ENCODE measurements around the gene PARP3.

PARP3 gene

DNA sequence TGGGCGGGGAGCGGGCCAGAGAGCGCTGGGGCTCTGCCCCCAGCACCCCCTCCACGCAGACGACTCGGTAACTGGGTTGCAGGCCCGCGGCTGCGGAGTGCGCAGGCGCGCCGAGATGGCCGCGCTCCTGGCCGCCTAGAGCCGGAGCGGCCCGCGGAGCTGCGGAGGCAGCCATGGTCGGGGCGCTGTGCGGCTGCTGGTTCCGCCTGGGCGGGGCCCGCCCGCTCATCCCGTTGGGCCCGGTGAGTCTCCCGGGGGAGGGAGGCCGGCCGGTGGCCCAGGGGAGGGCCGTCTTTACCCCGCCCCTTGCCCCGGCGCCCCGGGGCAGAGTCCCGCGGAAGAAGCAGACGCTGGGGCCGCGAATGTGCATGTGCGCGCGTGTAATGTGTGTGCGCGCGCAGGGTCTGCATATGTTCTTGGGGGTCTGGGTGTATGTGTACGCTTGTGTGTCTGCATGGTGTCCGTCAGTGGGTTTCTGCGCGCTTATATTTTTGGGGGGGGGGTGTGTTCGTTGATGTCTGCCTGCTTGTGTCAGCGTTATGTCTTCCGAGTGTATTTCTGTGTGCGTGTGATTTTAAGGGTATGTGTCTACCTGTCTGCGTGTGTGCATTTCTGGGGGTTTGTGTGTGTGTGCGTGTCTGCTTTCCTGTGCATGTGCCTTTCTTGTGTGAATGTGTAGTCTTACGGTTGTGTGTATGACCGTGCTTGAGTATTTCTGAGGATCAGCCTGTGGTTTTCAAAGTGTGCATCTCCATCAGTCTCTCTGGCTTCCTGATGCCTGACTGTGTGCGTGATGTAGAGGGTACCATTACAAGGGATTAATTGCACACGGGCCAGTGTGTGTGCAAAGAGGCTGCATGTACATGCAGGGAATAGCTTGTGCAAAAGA lies 33.0 kb downstream of the PARP3 start, which contains the start of gene ABHD14A:
Gene ABHD14A, plus strand, starts transcription at position 102 of the 889 bp plus-strand sequence. Its CDS starts 72 bp downstream, at position 174.
- peak within 1 kb of the TSS; percentile 95 for H3K4me2 ChIP-seq (ENCODE audit: low read length, poor library complexity, severe bottlenecking)
- peaks cover 11% of the 10 kb centered on the region for H3K79me1 ChIP-seq (replicated peaks; ENCODE audit: low read length, poor library complexity, severe bottlenecking)

DNA sequence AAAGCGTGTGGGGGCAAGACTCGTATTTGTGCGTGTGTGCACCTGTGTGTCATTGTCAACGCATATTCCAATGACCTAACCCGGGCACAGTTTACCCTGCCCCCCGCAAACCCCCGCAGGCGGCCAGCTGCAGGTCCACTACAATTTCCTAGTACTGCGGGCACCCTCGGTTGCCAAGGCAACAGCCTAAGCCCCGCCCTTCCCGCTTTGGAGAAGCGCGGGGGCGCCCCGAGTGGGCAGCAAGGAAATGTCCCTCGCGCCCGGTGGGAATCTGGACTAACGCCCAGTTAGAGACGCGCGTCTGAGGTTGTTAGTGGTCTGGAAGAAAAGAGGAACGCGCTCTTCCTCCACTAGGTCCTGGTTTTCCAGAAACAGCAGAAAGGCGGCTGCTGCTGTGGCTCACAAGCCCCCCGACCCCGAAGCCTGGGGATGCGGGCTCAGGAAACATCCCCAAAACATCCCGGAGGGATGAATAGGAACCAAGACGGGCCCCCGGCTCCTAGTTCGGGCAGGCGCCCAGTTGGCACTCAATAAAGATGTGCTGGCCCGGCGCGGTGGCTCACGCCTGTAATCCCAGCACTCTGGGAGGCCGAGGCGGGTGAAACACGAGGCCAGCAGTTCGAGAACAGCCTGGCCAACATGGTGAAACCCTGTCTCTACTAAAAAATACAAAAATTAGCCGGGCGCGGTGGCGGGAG lies 33.8 kb downstream of the PARP3 start:
- Histone ChIP-seq H2BK15ac (ENCODE audit: low read depth, poor library complexity, severe bottlenecking) (no peak overlapping the region), H3K4ac (ENCODE audit: low read depth in 1 of 2, low read length in 2 of 2) (no peak overlapping the region), H2BK120ac (ENCODE audit: low read depth, low read length) (no peak overlapping the region), H2AFZ (ENCODE audit: low read depth, low read length) (no peak overlapping the region), H3K27ac (ENCODE audit: low read length, poor library complexity, severe bottlenecking) (no peak overlapping the region), H4K8ac (ENCODE audit: low read length) (no peak overlapping the region), H3K9me3 (ENCODE audit: control insufficient read depth, low read length) (no peaks in the 10 kb centered on the region), H3K9ac (ENCODE audit: low read length) (peak overlapping the region; percentile 97), H3K14ac (ENCODE audit: low read length in 2 of 2) (no peak overlapping the region), H4K91ac (ENCODE audit: low read length) (no peak overlapping the region), H3K23ac (ENCODE audit: low read length in 2 of 2) (peak overlapping the region in 1 of 2 experiments; percentile 43), H2BK5ac (ENCODE audit: low read depth, low read length, poor library complexity, severe bottlenecking) (no peak overlapping the region), H3K36me3 (ENCODE audit: control insufficient read depth in 1 of 2, insufficient read depth in 2 of 2, low read depth in 1 of 2, low read length in 2 of 2) (peaks cover 7 to 16% of the 10 kb centered on the region in 2 experiments), H3K4me1 (ENCODE audit: control insufficient read depth, insufficient read depth, low read depth, low read length) (peaks cover 29% of the 10 kb centered on the region), H3K4me2 (ENCODE audit: low read length, poor library complexity, severe bottlenecking) (peak overlapping the region; percentile 95), H2AK5ac (ENCODE audit: low read length, severe bottlenecking) (no peak overlapping the region), H3K18ac (ENCODE audit: low read depth in 1 of 2, low read length in 2 of 2) (no peak overlapping the region), H2BK12ac (ENCODE audit: low read length in 2 of 2) (no peak overlapping the region), H3K79me1 (replicated peaks; ENCODE audit: low read length, poor library complexity, severe bottlenecking) (peaks cover 19% of the 10 kb centered on the region), H3K27me3 (ENCODE audit: control insufficient read depth in 1 of 2, insufficient read depth in 1 of 2, low read length in 2 of 2) (no peaks in the 10 kb centered on the region), H3K4me3 (ENCODE audit: insufficient read depth in 1 of 2, low read depth in 1 of 2, low read length in 2 of 2) (peak overlapping the region in 1 of 2 experiments; percentile 97)
- peak; percentile 72 for DNase-seq
- 51% methylated on average over 46 of the region's 46 CpGs for WGBS

More for the DNA sequence above, 33.0 kb downstream of the PARP3 start, which contains the start of gene ABHD14A:
- Histone ChIP-seq H2BK120ac (ENCODE audit: low read depth, low read length) (peak within 1 kb of the TSS; percentile 85), H3K4ac (ENCODE audit: low read depth in 1 of 2, low read length in 2 of 2) (peak within 1 kb of the TSS; percentile 75 to 97), H3K27ac (ENCODE audit: low read length, poor library complexity, severe bottlenecking) (peak within 1 kb of the TSS; percentile 51), H2BK15ac (ENCODE audit: low read depth, poor library complexity, severe bottlenecking) (peak within 1 kb of the TSS; percentile 83), H4K8ac (ENCODE audit: low read length) (peak within 1 kb of the TSS; percentile 99), H3K36me3 (ENCODE audit: control insufficient read depth in 1 of 2, insufficient read depth in 2 of 2, low read depth in 1 of 2, low read length in 2 of 2) (peaks cover 11 to 13% of the 10 kb centered on the region in 2 experiments), H4K91ac (ENCODE audit: low read length) (peak within 1 kb of the TSS; percentile 98), H3K27me3 (ENCODE audit: control insufficient read depth in 1 of 2, insufficient read depth in 1 of 2, low read length in 2 of 2) (no peaks in the 10 kb centered on the region), H3K14ac (ENCODE audit: low read length in 2 of 2) (peak within 1 kb of the TSS in 1 of 2 experiments; percentile 90), H2AFZ (ENCODE audit: low read depth, low read length) (peak within 1 kb of the TSS; percentile 60), H3K9ac (ENCODE audit: low read length) (peak within 1 kb of the TSS; percentile 97), H3K18ac (ENCODE audit: low read depth in 1 of 2, low read length in 2 of 2) (peak within 1 kb of the TSS; percentile 15 to 81), H2BK12ac (ENCODE audit: low read length in 2 of 2) (peak within 1 kb of the TSS; percentile 72 to 94), H3K9me3 (ENCODE audit: control insufficient read depth, low read length) (no peaks in the 10 kb centered on the region), H2AK5ac (ENCODE audit: low read length, severe bottlenecking) (peak within 1 kb of the TSS; percentile 31), H3K23ac (ENCODE audit: low read length in 2 of 2) (peak within 1 kb of the TSS in 1 of 2 experiments; percentile 51), H3K4me1 (ENCODE audit: control insufficient read depth, insufficient read depth, low read depth, low read length) (peaks cover 31% of the 10 kb centered on the region), H2BK5ac (ENCODE audit: low read depth, low read length, poor library complexity, severe bottlenecking) (no peak within 1 kb of the TSS), H3K4me3 (ENCODE audit: insufficient read depth in 1 of 2, low read depth in 1 of 2, low read length in 2 of 2) (peak within 1 kb of the TSS; percentile 71 to 97)
- WGBS: 6% methylated on average over 63 of the region's 63 CpGs
- peak; percentile 69 for DNase-seq

DNA sequence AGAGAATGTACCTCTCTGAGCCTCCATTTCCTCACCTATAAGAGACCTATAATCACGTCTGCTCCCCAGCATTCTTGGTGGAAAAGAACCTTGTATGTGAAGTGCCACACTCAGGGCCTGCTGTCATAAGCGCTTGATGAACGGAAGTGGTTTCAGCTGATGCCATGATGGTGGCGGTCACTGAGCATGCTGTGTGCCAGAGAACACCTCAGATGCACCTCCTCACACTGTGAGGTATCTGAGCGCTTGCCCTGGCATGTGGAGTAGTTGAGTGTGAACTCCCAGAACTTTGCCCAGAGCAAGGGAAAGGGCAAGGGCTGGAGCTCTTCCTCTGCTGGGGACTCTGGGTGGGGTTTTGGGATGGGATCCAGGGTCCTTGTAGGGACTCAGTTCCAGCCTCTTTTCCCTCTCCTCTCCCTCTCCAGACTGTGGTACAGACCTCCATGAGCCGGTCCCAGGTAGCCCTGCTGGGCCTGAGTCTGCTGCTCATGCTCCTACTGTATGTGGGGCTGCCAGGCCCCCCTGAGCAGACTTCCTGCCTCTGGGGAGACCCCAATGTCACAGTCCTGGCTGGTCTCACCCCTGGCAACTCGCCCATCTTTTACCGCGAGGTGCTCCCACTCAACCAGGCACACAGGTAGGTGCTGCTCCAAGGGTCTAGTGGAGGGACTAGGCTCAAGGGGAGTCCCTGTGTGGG lies 35.4 kb downstream of the PARP3 start:
- H3K18ac ChIP-seq (ENCODE audit: low read depth in 1 of 2, low read length in 2 of 2): no peak overlapping the region

More for the DNA sequence above, 35.4 kb downstream of the PARP3 start:
- Histone ChIP-seq H2BK5ac (ENCODE audit: low read depth, low read length, poor library complexity, severe bottlenecking) (no peak overlapping the region), H2BK12ac (ENCODE audit: low read length in 2 of 2) (no peak overlapping the region), H4K91ac (ENCODE audit: low read length) (no peak overlapping the region), H2BK15ac (ENCODE audit: low read depth, poor library complexity, severe bottlenecking) (no peak overlapping the region), H3K14ac (ENCODE audit: low read length in 2 of 2) (no peak overlapping the region), H3K4ac (ENCODE audit: low read depth in 1 of 2, low read length in 2 of 2) (no peak overlapping the region), H3K36me3 (ENCODE audit: control insufficient read depth in 1 of 2, insufficient read depth in 2 of 2, low read depth in 1 of 2, low read length in 2 of 2) (peaks cover 0 to 12% of the 10 kb centered on the region in 2 experiments), H2AK5ac (ENCODE audit: low read length, severe bottlenecking) (no peak overlapping the region), H3K4me2 (ENCODE audit: low read length, poor library complexity, severe bottlenecking) (no peak overlapping the region), H2BK120ac (ENCODE audit: low read depth, low read length) (no peak overlapping the region), H3K4me1 (ENCODE audit: control insufficient read depth, insufficient read depth, low read depth, low read length) (peaks cover 27% of the 10 kb centered on the region), H3K79me1 (replicated peaks; ENCODE audit: low read length, poor library complexity, severe bottlenecking) (peaks cover 19% of the 10 kb centered on the region), H3K27ac (ENCODE audit: low read length, poor library complexity, severe bottlenecking) (no peak overlapping the region), H3K27me3 (ENCODE audit: control insufficient read depth in 1 of 2, insufficient read depth in 1 of 2, low read length in 2 of 2) (no peaks in the 10 kb centered on the region), H2AFZ (ENCODE audit: low read depth, low read length) (no peak overlapping the region), H3K23ac (ENCODE audit: low read length in 2 of 2) (no peak overlapping the region), H3K9me3 (ENCODE audit: control insufficient read depth, low read length) (no peaks in the 10 kb centered on the region), H4K8ac (ENCODE audit: low read length) (no peak overlapping the region), H3K9ac (ENCODE audit: low read length) (no peak overlapping the region), H3K4me3 (ENCODE audit: insufficient read depth in 1 of 2, low read depth in 1 of 2, low read length in 2 of 2) (no peak overlapping the region)
- 96% methylated on average over 8 of the region's 9 CpGs for WGBS
- no peak for DNase-seq
